Lower lobe of right lung (tissue), 2 donors: ENCODE data around the gene ZNF593OS. TPM values are rescaled to one million over a fixed set of nuclear protein-coding genes. Genes with fewer than 3 reads are reported as not detected.

Experiments
- ATAC-seq, 2 donors: fragments of 200-7000 bp; cut with Tn5 transposase; one replicate each; pipeline ENCODE4 v1.9.1; 2020 to 2022; ENCODE audit warnings: mild to moderate bottlenecking in 2 of 2, moderate library complexity in 2 of 2
- DNase-seq: peaks from one replicate; pipeline ENCODE4 v3.0.0-alpha.2; 2020
- H3K27ac ChIP-seq: fragments of 200-600 bp; one replicate; pipeline ENCODE4 v1.8.0; 2022
- H3K27me3 ChIP-seq: fragments of 200-600 bp; one replicate; pipeline ENCODE4 v1.8.0; 2022; ENCODE audit warnings: low read depth
- H3K36me3 ChIP-seq: fragments of 200-600 bp; one replicate; pipeline ENCODE4 v1.8.0; 2022; ENCODE audit warnings: mild to moderate bottlenecking
- H3K4me1 ChIP-seq: fragments of 200-600 bp; one replicate; pipeline ENCODE4 v1.8.0; 2022
- H3K4me3 ChIP-seq: fragments of 200-600 bp; one replicate; pipeline ENCODE4 v1.8.0; 2022; ENCODE audit warnings: mild to moderate bottlenecking
- H3K9me3 ChIP-seq: fragments of 200-600 bp; one replicate; pipeline ENCODE4 v1.8.0; 2022
- CTCF ChIP-seq: fragments of 200-600 bp; IDR thresholded peaks from one replicate; pipeline ENCODE4 v1.8.0; 2022; ENCODE audit warnings: antibody characterized with exemption, mild to moderate bottlenecking
- intact Hi-C: fragments of 100-400 bp; cut with DNase I; formaldehyde crosslinking; loops from one replicate; pipeline ENCODE4 v1.11.0; 2022
- total RNA-seq: library from RNA; stranded (reverse); fragmentation: NEBNext Ultra II Directional; extraction: Animal tissue kit (Norgen Biotek cat#: 25700); gene quantifications from one replicate; pipeline ENCODE4 v1.2.1, GENCODE V29; 2021
- donor health status: DM: no; HTN: yes; CAD: no; lungs with severe emphysema.

The ZNF593OS gene
- total RNA-seq, 1 donor from 2014 or later: not detected

DNA sequence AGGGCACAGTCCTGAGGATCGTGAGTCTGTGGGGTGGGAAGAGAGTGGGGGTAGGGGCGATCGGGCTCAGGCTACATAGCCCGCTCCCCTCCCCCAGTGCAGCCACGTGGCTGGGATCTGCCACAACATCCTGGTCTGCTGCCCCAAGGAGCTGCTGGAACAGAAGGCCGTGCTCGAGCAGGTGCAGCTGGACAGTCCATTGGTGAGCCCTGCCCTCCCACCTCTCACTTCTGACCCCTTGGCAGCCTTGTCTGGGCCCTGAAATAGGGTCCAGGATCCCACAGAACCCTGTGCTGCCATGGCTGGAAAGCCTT, 10.7 kb upstream of the ZNF593OS start:
- no peak for TF ChIP-seq CTCF
- DNase-seq (no peak), ATAC-seq (no peak)
- intact Hi-C loops: no loop called here
- Histone ChIP-seq H3K4me3 (no peak overlapping the region), H3K27me3 (no peaks in the 10 kb centered on the region), H3K9me3 (no peaks in the 10 kb centered on the region), H3K4me1 (no peaks in the 10 kb centered on the region), H3K36me3 (peaks cover 9% of the 10 kb centered on the region), H3K27ac (no peak overlapping the region)

DNA sequence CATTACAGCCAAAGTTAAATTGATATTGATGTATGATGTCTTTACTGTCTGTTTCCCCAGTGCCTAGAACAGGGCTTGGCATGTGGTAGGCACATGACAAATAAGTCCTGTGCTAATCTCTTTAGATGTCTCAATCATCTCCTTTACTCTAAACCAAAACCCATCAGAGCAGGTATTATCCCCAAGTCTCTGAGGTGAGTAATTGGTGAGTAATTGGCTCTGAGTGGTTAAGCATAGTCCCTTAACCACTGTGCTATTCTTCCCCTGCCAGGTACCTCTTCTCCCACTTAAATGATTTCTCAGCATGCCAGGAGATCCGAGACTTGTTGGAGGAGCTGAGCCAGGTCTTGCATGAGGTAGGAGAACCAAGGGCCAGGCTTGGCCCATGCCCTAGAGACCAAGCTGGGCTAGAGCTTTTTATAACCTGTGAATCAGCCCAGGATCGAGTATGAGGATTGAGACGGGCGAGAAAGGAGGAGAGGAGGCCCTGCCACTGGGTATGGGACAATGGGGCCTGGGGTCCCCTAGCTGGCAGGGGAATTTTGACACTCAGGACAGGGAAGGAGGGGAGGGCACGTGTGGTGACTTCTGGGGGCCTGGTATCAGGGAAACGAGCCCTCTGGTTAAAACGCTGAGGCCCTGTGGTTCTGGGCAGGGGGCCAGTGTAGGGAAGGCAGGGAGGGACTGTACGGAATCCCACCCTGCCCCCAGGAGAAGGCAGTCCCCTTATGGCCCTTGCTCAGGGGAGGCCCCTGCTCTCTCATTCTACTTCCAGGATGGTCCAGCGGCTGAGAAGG, 10.2 kb upstream of the ZNF593OS start:
- no peak for TF ChIP-seq CTCF
- Histone ChIP-seq H3K9me3 (no peaks in the 10 kb centered on the region), H3K27me3 (no peaks in the 10 kb centered on the region), H3K4me3 (no peak overlapping the region), H3K27ac (no peak overlapping the region), H3K4me1 (no peaks in the 10 kb centered on the region), H3K36me3 (peaks cover 9% of the 10 kb centered on the region)
- ATAC-seq (no peak), DNase-seq (no peak)
- intact Hi-C loops: no loop called here

GRCh38 chr1:26180010-26180506, 8.4 kb upstream of the ZNF593OS start:
- Histone ChIP-seq H3K27me3 (no peaks in the 10 kb centered on the region), H3K4me1 (no peaks in the 10 kb centered on the region), H3K36me3 (peaks cover 9% of the 10 kb centered on the region), H3K4me3 (no peak overlapping the region), H3K27ac (no peak overlapping the region), H3K9me3 (no peaks in the 10 kb centered on the region)
- DNase-seq (no peak), ATAC-seq (no peak)
- no peak for TF ChIP-seq CTCF
- intact Hi-C loops: no loop called here

GRCh38 chr1:26177182-26177684, 5.6 kb upstream of the ZNF593OS start, which contains the start of gene CNKSR1:
Gene CNKSR1 (plus strand): TSS chr1:26177491. CDS start chr1:26177548, 57 bp downstream.
- H3K36me3 ChIP-seq: peaks cover 9% of the 10 kb centered on the region
- peak within 1 kb of the TSS; percentile 44 for H3K4me3 ChIP-seq
- no peaks in the 10 kb centered on the region for H3K4me1 ChIP-seq
- no peaks in the 10 kb centered on the region for H3K9me3 ChIP-seq
- TF ChIP-seq CTCF: peak; percentile 25
- ATAC-seq (peak; percentile 97 to 98), DNase-seq (peak; percentile 90)
- no peaks in the 10 kb centered on the region for H3K27me3 ChIP-seq
- intact Hi-C loops: no loop called here
- peak within 1 kb of the TSS; percentile 72 for H3K27ac ChIP-seq

GRCh38 chr1:26175346-26175745, 3.7 kb upstream of the ZNF593OS start:
- DNase-seq (no peak), ATAC-seq (no peak)
- Histone ChIP-seq H3K4me1 (peaks cover 8% of the 10 kb centered on the region), H3K4me3 (no peak overlapping the region), H3K27ac (no peak overlapping the region), H3K9me3 (no peaks in the 10 kb centered on the region), H3K36me3 (no peaks in the 10 kb centered on the region), H3K27me3 (no peaks in the 10 kb centered on the region)
- no peak for TF ChIP-seq CTCF
- intact Hi-C loops: no loop called here
